IMR-90 (cell line): ENCODE data around the gene CNPY2.

Experiments
- CEBPB ChIP-seq: IDR thresholded peaks from 2 replicates; pipeline ENCODE4 v1.6.1; 2012; ENCODE audit warnings: low read depth, low read length, improper control_type of control experiment
- CHD1 ChIP-seq: IDR thresholded peaks from 2 replicates; pipeline ENCODE4 v1.6.1; 2012; ENCODE audit warnings: low read depth, low read length, improper control_type of control experiment
- CTCF ChIP-seq: conservative IDR thresholded peaks from 2 replicates; pipeline ENCODE4 v1.5.1; 2012; ENCODE audit warnings: mild to moderate bottlenecking, low read depth, low read length, improper control_type of control experiment
- ELK1 ChIP-seq: fragments of 150-350 bp; IDR thresholded peaks from 2 replicates; pipeline ENCODE4 v1.6.1; 2016; ENCODE audit warnings: low read depth, mild to moderate bottlenecking, low read length, moderate library complexity, borderline replicate concordance
- FOS ChIP-seq: fragments of 150-350 bp; IDR thresholded peaks from 2 replicates; pipeline ENCODE4 v1.6.1; 2016; ENCODE audit warnings: low read depth, low read length
- MAFK ChIP-seq: IDR thresholded peaks from 2 replicates; pipeline ENCODE4 v1.6.1; 2012; ENCODE audit warnings: low read depth, low read length, improper control_type of control experiment
- NFE2L2 ChIP-seq: fragments of 150-350 bp; IDR thresholded peaks from 2 replicates; pipeline ENCODE4 v1.6.1; 2016; ENCODE audit warnings: low read depth, mild to moderate bottlenecking, low read length
- POLR2A ChIP-seq: IDR thresholded peaks from 2 replicates; pipeline ENCODE4 v1.6.1; 2012; ENCODE audit warnings: mild to moderate bottlenecking, low read depth, low read length
- RAD21 ChIP-seq: IDR thresholded peaks from 2 replicates; pipeline ENCODE4 v1.6.1; 2012; ENCODE audit warnings: low read length, improper control_type of control experiment
- RCOR1 ChIP-seq: IDR thresholded peaks from 2 replicates; pipeline ENCODE4 v1.6.1; 2012; ENCODE audit warnings: mild to moderate bottlenecking, low read length, improper control_type of control experiment; ENCODE audit not compliant: insufficient replicate concordance
- RFX5 ChIP-seq: IDR thresholded peaks from 2 replicates; pipeline ENCODE4 v1.8.0; 2012; ENCODE audit warnings: low read depth, mild to moderate bottlenecking, low read length, moderate library complexity
- SMC3 ChIP-seq: fragments of 150-350 bp; IDR thresholded peaks from 2 replicates; pipeline ENCODE4 v1.6.1; 2016; ENCODE audit warnings: low read depth, mild to moderate bottlenecking, antibody characterized with exemption, low read length, moderate library complexity
- USF2 ChIP-seq: fragments of 150-350 bp; IDR thresholded peaks from 2 replicates; pipeline ENCODE4 v1.6.1; 2017; ENCODE audit warnings: mild to moderate bottlenecking, antibody characterized with exemption, low read length, low read depth

GRCh38 chr12:56304276-56304675, 11.5 kb downstream of the CNPY2 start:
- TF ChIP-seq CTCF: no peak
- TF ChIP-seq CEBPB: no peak
- no peak for TF ChIP-seq RAD21
- no peak for TF ChIP-seq POLR2A
- no peak for TF ChIP-seq CHD1
- no peak for TF ChIP-seq SMC3
- TF ChIP-seq RCOR1: no peak
- TF ChIP-seq RFX5: no peak
- TF ChIP-seq ELK1: no peak
- TF ChIP-seq NFE2L2: no peak
- no peak for TF ChIP-seq FOS
- TF ChIP-seq USF2: no peak
- no peak for TF ChIP-seq MAFK
